NB4 (cell line): Measurements from ENCODE around the gene E2F7.

Experiments used
- CTCF ChIP-seq: IDR thresholded peaks from one replicate; pipeline ENCODE4 v1.5.1; 2012; ENCODE audit warnings: low read depth, low read length
- MAX ChIP-seq: IDR thresholded peaks from 2 replicates; pipeline ENCODE4 v1.6.1; 2011; ENCODE audit warnings: low read depth, low read length

DNA sequence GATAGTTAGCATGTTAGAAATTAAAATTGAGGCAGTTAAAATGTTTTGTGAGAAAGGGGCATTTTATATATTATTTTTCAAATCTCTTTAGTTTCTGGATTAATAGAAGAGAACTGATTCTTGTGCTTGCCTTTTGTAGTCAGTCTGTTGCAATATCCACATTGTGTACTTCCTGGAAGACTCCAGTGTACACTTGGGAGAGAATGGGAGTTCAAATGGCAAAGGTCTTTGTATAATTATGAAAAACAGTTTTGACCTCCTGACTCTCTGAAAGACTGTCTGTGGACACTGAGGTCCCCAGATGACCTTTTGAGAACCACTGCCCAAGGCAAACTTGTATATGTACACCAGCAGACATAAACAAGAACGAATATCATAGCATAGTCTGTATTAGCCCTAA, 12.1 kb downstream of the E2F7 start:
- TF ChIP-seq CTCF: no peak
- TF ChIP-seq MAX: no peak
